SHP77 (cell line): ENCODE data around the gene RAPGEF1.
A peak's percentile ranks its signal among the peaks of the same experiment; 100 is the strongest.
"Not testable (repeated sequence)": the region's sequence is repeated elsewhere in the genome, so short reads cannot be mapped to it uniquely, and the experiment has no call there.

Experiments
- DNase-seq, 2 experiments: peaks; one replicate each; lab custom pipeline; 2025; lab: John Stamatoyannopoulos, UW

RAPGEF1 gene

DNA sequence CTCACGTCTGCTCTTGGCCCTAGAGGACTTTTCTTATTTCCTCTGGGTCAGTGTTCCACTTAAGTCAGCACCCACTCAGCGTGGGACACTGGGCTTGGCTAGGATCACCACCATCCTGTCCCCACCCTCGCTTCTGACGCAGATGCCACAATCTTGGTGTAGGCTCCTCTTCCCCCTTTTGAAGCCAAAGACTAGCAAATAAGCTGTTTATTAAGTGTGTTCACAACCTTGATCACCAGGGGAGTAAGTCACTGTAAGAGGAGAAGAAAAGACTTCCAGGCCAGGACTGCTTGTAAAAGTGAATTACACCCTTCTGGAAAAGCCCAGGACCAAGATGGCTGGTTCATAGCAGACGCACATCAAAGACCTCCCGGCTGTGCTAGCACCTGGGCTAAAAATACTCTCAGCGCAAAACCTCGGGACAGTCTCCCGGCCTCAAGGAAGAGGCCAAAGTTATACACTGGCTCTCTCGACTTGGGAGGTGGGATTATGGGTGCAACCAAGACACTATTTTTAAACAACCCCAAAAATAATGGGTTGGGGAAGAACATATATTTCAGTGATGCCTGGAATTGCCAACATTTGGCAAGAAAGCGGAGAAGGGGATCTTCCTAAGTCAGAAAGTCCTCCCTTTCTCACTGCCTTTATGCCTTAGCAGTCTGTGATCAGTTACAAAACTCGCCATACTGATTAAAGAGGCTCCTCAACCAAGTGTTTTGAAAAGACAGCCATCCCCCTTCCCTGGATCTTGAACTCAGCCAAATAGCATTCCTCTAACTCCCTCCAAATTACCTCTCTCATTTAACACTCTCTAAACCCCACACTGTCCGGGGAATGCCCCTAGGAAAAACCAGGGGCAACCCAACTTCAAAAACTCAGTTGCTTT is 69.4 kb downstream of the RAPGEF1 start:
- DNase-seq, result no peak

GRCh38 chr9:131669269-131670157 is 70.4 kb downstream of the RAPGEF1 start:
- no peak for DNase-seq

DNA sequence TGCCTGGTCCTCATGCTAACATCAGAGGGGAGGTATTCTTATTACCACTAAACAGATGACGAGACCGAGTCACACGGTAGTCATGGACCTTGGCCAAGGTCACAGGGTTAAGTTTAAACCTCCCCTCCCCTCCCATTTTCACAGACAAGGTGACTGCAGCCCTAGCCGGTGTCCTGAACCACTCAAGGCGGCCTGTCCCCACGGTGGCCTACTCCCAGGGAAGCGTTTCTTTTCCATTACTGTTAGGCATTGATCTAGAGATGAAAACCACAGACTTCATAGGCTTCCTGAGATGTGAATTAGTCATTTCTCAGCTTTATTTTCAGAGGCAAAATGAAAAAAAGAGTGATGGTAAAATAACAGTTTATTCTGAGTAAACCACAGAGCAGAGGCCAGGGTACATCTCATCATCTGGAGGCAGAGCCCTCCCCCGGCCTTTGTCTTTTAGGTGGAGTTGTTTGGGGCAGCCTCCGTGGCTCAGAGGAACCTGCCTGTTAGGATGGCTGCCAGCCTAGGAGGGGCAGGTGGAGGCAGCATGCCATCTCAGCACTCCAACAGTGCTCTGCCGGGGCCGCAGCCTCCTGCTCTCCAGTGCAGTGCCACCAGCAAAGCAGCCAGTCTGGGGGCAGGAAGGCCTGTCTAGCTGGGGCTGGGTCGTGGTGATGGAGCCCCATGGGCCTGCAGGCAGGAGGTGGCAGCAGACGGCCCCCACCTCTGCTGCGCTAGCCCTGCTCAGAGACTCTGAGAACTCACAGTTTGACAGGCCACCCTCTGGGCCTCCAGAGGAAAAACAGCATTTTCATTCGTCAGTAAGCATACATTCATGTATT is 71.2 kb downstream of the RAPGEF1 start:
- peak in 1 of 2 experiments; percentile 65 for DNase-seq

- DNase-seq, result no peak
Observed at GRCh38 chr9:131668057-131668438, 71.8 kb downstream of the RAPGEF1 start.

DNA sequence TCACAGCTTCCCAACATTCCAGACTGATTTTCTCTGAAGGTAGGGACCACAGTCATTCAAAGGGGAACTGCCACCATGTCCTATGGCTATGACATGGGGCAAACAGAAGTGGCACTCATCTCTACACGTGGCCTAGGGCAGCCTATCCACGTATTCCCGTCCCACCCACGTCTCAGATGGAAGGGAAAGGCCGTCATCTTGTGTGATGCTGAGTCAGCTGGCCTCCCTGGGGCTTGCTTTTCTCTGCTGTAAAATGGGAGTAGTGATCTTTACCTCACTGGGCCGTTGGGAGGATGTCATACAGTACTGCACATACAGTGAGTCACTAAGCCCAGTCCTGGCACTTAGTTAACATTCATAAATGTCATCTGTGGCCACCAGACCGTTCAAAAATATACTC is 72.3 kb downstream of the RAPGEF1 start:
- DNase-seq, result no peak

GRCh38 chr9:131666774-131667173 is 73.1 kb downstream of the RAPGEF1 start:
- DNase-seq, result no peak

GRCh38 chr9:131666029-131666428 is 73.8 kb downstream of the RAPGEF1 start:
- DNase-seq, result no peak

DNA sequence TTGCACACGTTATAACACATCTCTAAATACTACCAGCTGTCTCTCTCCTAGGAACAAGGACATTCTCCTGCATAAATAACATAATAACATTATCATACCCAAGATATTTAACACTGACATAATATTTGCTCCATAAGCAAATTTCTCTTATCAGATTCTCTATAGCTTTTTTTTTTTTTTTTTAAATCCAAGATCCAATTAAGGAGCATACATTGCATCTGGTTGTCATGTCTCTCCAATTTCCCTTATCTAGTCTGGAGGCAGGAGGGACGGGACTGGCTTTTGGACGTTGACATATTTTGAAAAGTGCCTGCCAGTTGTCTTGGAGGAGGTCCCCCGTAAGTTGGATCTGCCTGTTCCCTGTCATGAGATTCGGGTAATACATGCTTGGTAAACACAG is 76.6 kb downstream of the RAPGEF1 start:
- no peak for DNase-seq

- not testable (repeated sequence) for DNase-seq
Observed at GRCh38 chr9:131662289-131662621, 77.6 kb downstream of the RAPGEF1 start.

- DNase-seq, result no peak
Observed at GRCh38 chr9:131661568-131662288, 78.1 kb downstream of the RAPGEF1 start.

- DNase-seq, result no peak
Observed at GRCh38 chr9:131660466-131661405, 79.1 kb downstream of the RAPGEF1 start.

DNA sequence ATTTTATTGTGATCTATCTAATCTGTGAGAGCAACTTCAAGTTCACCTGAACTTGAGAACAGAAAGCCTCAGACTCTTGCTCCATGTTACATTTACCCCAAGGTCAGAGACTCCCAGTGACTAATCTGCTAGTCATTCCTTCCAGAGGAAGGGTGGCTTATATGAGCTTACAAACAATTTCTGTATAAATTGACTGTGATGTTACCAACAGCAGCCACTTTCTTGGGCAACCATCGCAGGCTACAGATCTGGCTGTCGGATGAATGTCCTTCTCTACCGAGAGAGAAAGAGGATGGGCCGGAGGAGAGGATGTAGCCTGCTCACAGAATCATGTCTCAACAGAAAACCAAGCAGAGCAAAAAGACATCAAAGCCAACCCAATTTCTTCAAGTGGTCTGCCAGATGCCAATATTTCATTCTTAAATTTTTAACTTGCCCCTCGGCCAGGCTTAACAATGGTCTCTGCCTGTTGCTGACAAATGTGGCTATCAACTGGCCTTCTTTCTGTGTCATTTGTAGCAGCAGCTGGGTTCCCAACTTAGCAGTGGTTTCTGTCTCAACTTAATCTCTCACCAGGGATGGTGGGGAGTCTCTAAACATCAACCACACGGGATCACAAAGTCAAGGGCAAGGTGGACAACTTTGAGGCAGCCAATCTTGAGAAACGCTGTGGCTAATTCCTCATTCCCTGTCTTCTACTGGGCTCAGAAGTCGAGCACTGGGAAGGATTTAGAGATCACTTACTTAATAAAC is 81.3 kb downstream of the RAPGEF1 start:
- no peak for DNase-seq

DNA sequence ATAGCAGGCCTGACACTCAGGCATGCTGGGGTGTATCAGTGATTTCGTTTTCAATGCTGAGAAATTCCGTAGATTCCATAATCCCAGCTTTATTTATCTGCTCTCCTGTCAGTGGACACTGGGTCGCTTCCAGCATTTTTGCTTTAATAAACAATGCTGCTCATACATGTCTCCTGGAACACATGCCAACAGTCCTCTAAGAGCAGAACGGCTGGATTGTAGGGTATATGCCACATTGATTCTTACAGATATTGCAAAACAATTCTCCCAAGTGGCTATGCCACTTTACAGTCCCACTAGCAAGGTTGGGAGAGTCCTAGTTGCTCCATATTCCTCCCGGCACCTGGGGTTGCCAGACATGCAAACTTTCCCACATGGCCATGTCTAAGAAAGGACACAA is 81.9 kb downstream of the RAPGEF1 start:
- no peak for DNase-seq

- DNase-seq, result no peak
Observed at GRCh38 chr9:131657456-131657855, 82.4 kb downstream of the RAPGEF1 start.

GRCh38 chr9:131657037-131657377 is 82.9 kb downstream of the RAPGEF1 start:
- DNase-seq, result peak in 1 of 2 experiments; percentile 8

GRCh38 chr9:131656356-131657036 is 83.4 kb downstream of the RAPGEF1 start:
- DNase-seq, result no peak

DNA sequence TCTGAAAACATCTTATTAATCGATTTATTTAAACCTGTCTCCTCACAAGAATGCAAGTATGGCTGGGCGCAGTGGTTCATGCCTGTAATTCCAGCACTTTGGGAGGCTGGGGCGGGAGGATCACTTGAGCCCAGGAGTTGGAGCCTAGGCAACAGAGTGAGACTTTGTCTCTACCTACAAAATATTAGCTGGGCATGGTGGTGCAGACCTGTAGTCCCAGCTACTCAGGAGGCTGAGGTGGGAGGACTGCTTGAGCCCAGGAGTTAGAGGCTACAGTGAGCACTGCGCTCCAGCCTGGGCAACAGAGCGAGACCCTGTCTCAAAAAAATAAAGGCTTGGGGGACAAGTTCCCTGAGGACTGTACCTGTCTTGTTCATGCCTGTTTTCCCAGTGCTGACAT is 85.5 kb downstream of the RAPGEF1 start:
- not testable (repeated sequence) for DNase-seq

DNA sequence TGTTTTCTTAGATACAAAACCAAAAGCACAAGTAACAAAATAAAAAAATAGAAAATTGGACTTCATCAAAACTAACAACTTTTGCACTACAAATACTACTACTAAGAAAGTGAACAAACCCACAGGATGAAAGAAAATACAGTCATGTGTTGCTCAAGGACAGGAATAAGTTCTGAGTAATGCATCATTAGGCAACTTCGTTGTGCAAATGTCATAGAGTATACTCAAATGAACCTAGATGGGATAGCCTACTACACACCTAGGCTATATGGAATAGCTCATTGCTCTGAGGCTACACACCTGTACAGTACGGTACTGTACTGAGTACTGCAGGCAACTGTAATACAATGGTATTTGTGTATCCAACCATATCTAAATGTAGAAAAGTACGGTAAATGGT is 88.3 kb downstream of the RAPGEF1 start:
- no peak for DNase-seq

GRCh38 chr9:131651160-131651559 is 88.7 kb downstream of the RAPGEF1 start:
- DNase-seq, result no peak
